NCI-H526 (cell line): ENCODE data around the gene BANF1.
"Not testable (repeated sequence)": the region's sequence is repeated elsewhere in the genome, so short reads cannot be mapped to it uniquely, and the experiment has no call there.

Source experiments
- DNase-seq, 2 experiments: peaks; one replicate each; lab custom pipeline; 2025; lab: John Stamatoyannopoulos, UW

The BANF1 gene

DNA sequence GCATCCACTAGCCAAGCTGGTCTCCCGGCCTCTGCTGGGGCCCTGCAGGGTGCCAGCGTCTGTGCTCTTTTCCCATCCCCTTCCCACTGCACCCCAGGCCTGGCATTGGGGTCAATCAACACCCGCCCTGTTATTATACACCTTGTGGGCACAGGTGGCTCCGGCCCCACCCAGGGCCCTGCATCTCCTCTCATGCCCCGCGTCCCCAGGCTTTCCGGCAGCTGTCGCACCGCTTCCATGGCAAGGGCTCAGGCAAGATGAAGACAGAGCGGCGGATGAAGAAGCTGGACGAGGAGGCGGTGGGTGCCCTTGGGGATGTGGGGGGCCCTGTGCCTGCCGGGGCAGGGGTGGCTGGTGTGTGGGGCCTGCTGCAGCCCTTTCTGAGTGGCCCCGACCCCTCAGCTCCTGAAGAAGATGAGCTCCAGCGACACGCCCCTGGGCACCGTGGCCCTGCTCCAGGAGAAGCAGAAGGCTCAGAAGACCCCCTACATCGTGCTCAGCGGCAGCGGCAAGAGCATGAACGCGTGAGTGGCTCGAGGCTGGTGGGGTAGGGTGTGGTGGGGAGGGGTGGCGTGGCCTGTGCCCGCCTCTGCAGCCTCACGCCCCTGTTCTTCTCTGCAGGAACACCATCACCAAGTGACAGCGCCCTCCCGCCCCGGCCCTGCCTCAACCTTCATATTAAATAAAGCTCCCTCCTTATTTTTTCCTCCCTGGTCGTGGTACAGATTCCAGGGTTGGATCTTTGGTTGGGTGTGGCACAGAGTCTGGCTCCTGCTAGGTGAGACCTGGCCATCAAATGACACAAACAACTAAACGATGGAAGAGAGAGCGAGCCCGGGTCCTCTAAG is 23.7 kb upstream of the BANF1 start:
- no peak for DNase-seq

DNA sequence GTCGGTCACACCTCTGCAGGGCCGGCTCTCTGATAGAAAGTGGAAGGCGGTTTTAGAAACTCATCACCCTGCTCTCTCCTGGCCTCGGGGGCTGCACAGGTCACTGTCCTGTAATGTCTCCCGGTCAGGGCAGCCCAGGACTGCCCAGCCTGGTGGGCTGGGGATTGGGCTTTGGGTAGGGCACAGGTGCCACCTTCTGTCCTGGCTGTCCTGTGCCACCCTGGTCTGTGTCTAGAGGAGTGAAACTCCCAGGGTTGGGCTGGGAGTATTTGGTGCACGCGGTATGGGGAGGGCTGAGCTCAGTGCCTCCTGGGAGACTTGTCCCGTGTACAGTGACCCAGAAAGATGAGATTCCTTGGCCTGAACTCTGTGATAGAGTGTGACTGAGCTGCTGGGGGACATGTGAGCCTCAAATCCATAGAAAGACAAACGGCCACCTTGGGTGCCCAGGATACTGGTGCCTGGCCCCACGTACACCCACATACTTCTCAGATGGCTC is 23.0 kb upstream of the BANF1 start:
- DNase-seq = no peak

GRCh38 chr11:65981101-65981740 is 21.1 kb upstream of the BANF1 start:
- no peak for DNase-seq

- no peak for DNase-seq
Observed at GRCh38 chr11:65981972-65982823, 20.1 kb upstream of the BANF1 start.

DNA sequence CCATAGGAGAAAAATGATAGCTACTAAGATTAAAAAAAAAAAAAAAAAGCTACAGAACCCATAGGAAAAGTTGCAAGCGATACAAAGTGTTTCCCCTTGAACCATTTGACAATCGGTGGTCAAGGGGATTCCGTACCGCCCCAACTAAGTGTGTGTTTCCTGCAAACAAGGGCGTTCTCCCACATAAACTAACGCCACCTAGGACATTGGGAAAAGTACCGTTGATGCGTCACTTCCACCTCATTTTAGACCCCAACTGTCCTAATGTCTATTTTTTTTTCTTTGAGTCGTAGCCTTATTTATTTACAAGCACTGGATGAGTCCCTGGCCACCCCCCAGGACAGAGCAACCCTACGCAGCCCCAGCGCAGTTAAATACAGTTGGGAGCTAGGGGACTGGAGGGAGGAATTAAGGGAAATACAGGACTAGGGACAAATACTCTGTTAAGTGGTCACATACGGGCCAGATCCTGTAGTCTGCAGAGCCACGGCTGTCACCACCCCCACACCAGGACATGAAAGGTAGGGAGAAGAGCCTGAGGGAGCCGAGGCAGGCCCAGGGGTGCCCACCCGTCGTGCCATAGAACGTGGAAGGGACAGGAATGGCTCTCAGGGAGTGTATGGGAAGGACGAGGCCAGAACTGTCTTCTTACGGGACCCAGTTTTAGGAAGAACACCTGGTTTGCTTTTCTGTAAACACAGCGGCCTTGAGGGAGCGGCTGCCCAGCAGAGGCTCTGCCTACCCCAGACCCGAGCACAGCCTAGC is 19.3 kb upstream of the BANF1 start:
- no peak for DNase-seq

GRCh38 chr11:65983589-65983987 is 18.7 kb upstream of the BANF1 start:
- DNase-seq = no peak

DNA sequence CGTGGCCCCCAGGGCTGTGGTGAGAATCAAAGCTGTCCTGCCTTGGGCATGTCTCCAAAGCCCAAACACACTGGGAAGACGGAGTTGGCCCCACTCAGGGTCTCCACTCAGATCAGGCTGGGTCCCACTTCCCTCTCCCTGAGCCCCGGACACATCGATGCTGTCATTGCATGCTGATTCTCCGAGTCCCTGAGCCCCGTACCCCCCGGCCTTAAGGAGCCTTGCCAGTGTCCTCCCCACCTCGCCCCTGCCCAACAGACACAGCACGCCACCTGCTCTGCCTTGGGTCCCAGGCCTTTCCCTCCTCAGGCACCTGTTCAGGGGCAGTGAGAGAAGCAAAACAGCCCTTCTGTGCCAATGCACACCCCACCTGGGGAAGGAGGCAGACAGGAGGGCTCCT is 15.0 kb upstream of the BANF1 start:
- DNase-seq = no peak

DNA sequence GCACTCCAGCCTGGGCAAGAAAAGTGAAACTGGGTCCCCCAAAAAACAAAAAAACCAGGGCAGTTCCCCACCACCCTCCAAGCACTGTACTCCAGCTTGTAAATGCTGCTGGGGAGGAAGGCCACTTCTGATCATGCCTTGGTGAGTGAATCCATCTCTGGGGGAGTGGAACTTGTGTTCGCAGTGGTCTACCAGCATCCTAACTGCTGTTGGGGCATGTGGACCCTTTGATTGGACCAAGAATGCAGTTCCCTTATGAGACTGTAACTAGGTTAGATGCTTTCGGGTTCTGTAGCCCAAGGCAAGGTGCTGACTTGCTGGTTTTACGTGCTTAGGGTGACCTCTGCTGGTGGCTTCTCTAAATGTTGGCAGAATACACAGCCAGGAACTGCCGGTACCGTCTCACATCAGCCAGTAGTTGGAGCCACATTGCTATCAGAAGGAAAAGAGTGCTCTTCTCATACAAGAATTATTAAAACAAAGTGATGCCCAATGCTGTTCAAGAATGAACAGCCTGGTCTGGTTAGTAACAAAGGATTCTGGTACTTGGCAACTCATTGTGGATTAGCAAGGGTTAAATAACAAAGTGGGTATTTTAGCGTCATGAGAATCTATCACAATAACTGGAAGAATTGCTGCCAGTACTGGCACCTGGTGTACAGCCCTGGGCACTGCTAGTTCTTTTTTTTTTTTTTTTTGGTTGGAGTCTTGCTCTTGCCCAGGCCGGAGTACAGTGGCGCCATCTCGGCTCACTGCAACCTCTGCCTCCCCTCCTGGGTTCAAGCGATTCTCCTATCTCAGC is 13.3 kb upstream of the BANF1 start:
- peak; percentile 96 to 97 for DNase-seq

DNA sequence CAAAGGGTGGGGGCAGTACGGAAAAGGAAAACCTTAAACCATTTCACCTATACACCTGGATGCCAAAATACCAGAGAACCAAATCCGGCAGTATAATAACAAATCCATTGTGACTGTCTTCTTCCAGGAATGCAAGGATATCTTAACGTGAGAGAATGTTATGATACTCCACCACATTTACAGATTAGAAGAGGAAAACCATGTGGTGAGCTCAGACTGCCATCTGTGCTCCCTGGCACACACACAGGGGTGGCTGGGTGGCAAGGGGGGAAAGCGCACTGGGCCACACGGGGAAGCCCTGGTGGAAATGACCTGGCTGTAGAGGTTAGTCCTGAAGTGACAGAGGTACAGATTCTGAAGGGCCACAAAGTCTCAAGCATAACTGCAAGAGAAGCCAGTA is 10.2 kb upstream of the BANF1 start:
- DNase-seq = no peak

DNA sequence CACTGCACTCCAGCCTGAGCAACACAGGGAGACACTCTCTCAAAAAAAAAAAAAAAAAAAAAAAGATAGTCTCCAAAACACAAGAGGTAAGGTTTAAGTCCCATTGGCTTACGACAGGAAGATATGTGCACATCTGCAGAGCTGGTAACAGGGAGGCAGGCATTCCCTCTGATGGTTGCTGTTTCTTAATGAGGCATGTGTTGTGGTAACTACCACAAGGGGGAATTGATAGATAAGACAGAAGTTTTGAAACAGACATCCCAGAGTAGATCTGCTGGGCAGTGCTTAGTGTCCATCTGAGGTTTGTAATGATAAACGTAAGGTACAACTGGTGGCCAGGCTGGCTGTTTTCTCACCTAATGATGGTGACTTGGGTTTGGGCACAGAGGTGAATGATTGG is 5.0 kb upstream of the BANF1 start:
- DNase-seq = no peak

DNA sequence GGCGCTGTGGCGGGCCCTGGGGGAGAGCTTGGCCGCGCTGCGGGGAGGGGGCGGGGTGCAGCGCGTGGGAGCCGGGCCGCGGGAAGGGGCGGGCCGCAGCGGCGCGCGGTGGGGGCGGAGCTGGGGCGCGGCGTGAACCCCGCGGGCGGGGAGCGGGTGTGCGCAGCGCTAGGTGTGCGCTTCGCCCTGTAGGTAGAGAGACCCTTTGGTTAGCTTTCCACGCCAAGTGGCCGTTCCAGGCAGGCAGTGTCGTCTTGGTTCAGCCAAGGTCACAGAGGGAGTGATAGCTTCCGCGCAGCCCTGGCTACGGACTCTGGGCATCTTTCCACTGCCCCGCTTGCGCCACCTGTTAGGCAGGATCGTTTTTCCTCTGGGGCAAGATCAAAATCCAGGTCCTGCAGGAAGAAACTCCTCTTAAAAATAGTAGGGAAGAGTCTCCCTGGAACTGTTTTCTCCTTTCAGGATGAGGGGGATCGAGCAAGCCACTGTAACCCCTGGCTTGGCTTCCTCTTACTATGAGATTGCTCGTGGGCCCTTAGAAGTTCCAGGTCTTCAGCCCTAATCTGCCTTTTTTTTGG is 434 bp downstream of the BANF1 start:
- DNase-seq = peak in 1 of 2 experiments; percentile 82

DNA sequence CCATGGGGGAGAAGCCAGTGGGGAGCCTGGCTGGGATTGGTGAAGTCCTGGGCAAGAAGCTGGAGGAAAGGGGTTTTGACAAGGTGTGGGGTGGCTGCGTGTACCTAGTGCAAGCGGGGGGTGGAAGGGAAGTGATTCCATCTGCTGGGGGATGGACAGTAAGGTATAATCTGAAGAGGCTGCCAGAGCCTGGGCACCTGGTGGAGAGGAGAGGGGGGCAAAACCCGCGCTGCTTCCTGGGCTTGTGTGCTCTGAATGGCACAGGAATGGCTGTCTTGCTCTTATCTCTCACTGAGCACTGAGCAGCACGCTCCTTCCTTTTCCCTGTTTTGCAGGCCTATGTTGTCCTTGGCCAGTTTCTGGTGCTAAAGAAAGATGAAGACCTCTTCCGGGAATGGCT is 988 bp downstream of the BANF1 start:
- DNase-seq = no peak

DNA sequence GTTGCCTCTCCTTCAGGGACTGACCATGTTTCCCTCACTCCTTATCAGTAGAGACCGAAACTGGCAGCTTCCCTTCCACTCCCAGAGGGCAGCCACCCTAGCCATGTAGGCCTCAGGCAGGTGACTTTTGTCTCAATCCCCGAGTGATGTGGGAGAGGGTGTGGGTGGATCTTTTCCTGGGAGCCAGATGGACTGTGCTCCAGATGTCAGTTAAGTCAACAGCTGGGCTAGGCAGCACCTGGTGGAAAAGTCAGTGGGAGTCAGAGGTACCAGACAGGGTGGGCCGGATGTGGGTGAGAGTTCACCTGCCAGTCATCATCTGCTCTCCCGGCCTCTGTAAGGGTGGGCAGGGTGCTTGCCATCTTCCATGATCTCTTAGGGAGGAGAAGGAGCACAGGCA is 1.9 kb downstream of the BANF1 start:
- DNase-seq = no peak

GRCh38 chr11:66006134-66006890 is 4.0 kb downstream of the BANF1 start:
- no peak for DNase-seq

DNA sequence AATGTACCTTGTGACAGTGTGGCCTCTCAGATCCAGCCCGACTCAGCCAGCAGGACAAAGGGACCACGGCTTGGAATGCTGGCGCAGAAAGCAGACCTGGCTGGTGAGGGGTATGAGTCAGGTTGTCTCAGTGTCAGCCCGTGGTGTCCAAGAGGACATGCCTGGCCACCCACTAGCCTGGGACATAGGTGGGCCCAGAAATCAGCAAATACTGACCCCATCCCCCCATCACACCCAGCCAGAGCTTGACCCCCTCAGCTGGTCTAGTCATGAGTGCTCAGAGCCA is 4.5 kb downstream of the BANF1 start:
- no peak for DNase-seq

- no peak for DNase-seq
Observed at GRCh38 chr11:66007201-66007634, 4.9 kb downstream of the BANF1 start.

DNA sequence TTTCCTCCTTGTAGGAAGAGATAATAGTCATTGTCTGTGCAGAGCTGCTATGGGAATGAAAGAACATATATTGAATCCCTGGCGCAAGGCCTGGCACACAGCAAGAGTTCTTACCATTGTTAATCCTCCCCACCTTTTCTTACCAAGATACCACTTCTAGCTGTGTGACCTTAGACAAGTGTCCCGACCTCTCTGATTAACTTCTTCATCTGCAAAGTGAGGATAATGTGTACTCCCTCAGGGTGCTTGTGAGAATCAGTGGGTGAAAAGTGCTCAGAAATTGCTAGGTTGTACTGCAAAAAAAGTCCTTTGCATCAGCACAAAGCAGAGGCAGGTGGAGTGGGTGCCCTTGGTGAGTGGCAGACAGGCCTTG is 5.8 kb downstream of the BANF1 start:
- DNase-seq = no peak

- no peak for DNase-seq
Observed at GRCh38 chr11:66008468-66009101, 6.3 kb downstream of the BANF1 start.

- DNase-seq = not testable (repeated sequence)
Observed at GRCh38 chr11:66010036-66010435, 7.7 kb downstream of the BANF1 start.
